NCI-H187 treated with DMSO at 0.1 percent for 48 hours (cell line): ENCODE results near the gene CHST13.
"Not testable (repeated sequence)": the region's sequence is repeated elsewhere in the genome, so short reads cannot be mapped to it uniquely, and the experiment has no call there.

ENCODE experiments used
- DNase-seq: peaks from one replicate; lab custom pipeline; 2025; lab: John Stamatoyannopoulos, UW

The CHST13 gene

DNA sequence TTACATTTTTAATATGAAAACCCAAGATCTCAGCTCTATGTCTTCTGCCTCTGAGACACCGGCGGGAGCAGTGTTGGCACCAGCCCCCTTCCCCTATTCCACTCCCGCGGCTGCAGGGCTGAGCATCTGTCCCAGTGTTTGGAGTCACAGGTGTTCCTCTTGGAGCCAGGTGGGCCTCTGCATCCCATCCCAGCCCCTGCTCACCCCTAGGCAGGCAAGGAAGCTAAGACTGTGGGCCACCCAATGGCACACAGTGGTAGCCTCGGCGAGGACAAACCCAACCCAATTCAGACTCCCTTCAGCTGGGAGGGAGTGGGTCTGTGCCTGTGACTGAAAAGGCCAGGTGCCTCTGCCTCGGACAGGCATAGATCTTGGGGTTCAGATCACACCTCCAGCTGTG lies 3.1 kb downstream of the CHST13 start:
- DNase-seq: no peak

DNA sequence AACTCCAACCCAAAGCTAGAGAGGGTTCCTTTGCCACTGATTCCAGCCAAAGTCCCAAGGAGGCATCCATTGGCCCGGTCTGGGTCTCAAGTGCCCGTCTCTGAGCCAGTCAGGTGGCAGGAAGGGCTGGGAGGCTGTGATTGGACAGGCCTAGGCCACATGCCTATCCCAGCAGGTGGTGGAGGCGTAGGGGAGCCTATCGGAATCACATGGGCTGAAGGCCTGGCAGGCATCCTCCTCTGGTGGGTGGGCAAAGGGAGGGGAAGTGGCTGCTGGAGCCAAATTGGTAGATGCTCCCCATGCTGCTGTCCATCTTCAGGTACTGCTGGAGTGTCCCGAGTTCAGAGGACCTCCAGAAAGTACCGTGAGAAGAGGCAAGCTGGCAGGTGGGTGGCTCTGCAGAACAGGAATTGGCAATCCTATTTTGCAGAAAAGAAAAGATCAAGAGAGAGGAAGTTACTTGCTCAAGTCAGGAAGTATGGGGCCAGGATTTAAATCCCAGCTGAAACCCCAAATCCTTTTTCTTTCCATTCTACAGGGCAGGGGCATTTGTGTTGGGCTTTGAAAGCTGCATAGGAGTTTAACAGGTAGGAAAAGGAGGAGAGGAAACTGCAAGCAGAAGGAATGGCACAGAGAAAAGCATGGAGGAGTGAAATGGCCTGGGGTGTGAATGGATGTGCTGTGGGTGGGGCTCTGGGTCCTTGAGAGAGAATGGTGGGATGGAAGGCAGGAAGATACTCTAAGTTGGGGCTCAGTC lies 3.7 kb downstream of the CHST13 start:
- DNase-seq: no peak

GRCh38 chr3:126528419-126528799 lies 4.5 kb downstream of the CHST13 start:
- DNase-seq: no peak

DNA sequence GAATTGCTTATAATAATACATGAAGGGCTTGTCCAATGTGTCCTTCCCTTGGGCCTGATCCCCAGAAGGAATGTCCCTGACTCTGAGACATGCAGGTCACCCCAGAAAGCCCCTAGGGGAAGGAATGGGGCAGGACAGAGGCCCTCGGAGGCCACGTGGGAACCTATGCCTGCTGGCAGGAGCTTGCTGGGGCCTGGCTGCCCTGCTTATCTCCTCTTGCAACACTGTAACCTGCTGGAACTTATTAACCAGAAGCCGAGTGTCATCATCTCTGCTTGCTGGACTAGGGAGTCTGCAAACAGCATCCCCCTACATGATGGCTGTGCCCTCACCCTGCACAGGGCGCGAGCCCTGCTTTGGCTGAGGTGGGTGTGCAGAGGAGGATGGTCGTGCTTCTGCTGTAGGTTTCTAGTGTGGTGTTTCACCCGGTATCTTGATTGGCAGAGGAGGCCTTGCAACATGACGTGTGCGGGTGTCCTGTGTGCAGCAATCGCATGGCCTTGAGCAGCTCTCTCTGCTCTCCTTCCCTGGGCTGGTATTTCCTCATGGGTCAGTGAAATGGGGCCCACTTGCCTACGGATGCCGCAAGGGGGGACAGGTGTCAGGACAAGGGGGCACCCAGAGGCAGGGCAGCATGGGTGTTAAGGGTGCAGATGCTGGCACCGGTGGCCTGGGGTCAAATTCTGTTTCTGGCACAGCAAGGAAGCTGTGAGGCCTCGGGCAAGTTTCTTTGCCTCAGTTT lies 5.0 kb downstream of the CHST13 start:
- DNase-seq: no peak

DNA sequence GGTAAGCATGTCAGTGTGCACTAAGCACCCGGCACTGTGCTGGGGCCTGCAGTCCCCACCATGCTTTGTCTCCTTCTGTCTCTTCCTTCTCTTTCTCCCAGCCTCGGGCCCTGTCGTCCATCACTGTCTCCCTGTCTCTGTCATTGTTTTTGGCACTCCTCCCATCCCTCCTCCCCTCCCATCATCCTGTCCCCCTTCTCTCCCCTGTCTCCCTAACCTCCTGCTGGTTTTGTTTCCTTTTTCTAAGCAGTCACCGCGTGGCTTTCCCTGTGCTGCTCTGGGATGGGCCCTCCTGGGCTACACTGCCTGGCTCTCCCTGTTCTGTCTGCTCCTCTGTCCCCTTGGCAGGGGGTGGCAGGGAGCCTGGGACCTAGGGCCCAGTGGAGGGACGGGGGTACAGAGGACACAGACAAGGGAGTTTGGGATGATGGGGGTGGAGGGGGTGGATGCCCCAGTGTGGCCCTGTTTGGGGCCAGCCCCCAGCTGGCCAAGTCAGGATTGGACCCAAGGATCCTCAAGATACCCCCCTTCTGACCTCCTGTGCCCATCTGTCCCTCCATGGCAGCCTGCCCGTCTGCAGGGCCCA lies 5.7 kb downstream of the CHST13 start:
- DNase-seq: no peak

DNA sequence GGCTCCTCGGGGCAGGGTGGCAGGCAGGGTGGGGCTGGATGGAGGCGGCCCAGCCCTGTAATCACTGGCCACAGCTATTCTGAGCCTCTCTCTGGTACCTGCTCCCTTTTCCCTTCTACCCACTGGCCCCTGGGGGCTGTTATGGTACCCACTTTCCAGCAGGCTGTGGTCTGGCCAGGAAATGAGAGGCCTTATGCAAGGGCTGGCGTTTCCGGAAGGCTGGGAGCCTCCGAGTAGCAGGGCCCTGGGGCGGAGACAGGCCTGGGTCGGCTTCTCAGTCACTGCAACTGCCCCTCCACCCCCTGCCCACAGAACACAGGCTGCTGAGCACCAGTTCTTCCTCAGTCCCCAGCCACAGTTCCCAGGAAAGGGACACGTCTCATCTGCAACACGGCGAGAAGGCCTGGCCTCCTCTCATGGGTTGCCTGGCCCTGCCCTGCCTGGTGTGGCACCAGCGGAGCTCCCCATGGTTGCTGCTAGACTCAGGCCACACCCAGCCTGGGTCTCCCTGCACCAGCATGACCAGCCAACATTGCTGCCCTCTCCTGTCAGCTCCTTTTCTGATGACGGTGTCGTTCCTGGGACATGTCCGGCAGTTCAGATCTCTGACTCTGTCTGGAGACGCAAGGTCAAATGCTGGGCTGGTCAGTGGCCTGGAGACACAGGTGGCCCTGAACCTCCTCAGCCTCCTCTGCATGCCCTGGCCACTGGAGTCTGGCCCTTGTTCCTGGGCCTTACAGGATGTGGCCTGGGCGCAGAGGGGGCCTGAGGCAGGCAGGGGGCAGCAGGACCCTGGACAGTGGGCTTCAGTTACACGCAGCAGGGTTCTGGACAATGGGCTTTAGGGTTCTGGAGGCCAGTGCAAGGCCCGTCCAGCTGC lies 6.5 kb downstream of the CHST13 start:
- DNase-seq: no peak

GRCh38 chr3:126531051-126531330 lies 7.0 kb downstream of the CHST13 start:
- no peak for DNase-seq

GRCh38 chr3:126533506-126533905 lies 9.6 kb downstream of the CHST13 start:
- no peak for DNase-seq

GRCh38 chr3:126534716-126535115 lies 10.8 kb downstream of the CHST13 start:
- DNase-seq: not testable (repeated sequence)

GRCh38 chr3:126535636-126536035 lies 11.7 kb downstream of the CHST13 start:
- no peak for DNase-seq

DNA sequence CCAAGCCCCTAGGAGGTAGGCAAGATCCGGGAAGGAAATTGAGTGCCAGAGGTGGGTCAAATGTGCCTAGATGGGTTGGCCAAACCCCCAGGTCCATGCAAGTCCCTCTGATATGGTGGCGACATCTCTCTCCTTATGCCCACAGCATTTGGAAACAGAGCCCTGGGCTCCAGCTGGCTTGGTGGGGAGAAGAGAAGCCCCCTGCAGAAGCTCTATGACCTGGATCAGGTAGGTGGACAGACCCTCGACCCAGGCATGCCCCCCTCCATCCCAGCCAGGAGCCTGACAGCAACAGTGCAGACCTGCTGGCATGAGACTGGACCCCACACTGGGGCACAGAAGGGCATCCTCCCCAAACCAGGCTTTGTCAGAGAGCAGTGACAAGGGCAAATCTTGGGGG lies 12.2 kb downstream of the CHST13 start:
- no peak for DNase-seq

DNA sequence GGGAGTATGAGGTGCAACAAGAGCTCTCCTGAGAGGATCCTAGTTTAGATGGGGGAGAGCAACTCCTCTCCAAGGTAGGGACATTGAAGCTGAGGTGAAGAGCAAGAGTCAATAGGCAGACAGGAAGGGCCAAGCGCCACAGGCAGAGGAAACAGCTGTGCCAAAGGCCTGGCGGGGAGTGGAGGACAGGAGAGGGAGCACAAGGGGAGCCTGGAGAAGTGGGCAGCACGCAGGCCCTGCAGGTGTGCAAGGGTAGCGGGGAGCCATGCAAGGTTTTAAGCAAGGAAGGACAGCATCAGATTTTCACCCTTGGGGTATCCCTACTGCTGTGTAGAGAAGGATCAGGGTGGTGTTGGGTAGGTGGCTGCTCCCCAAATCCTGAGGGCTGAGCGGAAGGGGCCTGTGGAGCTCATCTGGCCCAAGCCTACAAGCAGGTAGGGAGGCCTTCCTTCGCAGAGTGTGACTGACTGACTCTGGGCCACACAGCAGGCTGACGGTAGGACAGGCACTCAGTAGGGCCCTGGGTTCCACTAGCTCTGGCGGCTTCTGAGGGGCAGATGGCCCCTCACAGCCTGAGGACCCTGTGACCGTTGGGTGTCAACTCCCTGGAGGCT lies 13.3 kb downstream of the CHST13 start:
- no peak for DNase-seq

DNA sequence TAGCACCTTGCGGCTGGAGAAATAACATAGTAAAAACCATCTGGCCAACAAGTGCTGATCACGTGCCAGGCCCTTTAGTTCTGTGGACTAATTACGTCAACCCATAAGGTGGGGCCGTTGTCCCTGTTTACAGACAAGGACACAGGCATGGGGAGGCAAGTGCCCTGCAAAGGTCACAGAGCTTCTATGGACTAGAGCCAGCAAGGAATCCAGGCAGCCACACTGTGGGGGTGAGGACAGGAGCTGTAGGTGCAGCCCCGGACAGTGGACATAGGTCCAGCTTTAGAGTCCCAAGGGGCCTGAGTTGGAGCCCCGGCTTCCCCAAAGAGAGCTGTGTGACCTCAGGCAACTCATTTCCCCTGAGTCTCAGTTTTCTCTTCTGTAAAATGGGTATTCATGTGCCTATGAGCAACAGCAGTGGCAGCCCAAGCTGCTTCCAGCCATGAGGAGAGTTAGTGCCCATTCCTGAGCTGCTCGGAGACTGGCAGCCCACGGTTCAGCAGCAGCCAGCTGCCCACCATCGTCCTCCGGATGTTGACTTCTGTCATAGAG lies 13.9 kb downstream of the CHST13 start:
- no peak for DNase-seq

- DNase-seq: no peak
Measured at GRCh38 chr3:126538316-126538715, 14.4 kb downstream of the CHST13 start.

DNA sequence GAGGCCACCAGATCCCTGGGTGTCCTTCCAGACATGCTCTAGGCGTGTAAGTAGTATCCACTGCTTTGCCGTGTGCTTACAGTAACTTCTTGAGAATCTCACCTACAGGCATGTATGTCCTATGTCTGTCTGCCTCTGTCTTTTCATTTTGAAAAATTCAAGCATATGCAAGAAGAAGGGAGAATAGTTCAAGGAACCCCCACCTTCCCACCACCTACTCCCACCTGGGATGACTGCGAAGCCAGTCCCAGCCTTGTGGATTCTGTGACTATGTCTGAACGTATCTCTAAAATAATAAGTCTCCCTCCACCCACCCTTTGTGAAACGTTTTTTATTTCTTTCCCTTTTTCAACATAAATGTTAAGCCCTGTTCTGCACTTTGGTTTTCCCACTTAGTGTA lies 15.0 kb downstream of the CHST13 start:
- no peak for DNase-seq

GRCh38 chr3:126539558-126540250 lies 15.7 kb downstream of the CHST13 start:
- no peak for DNase-seq

GRCh38 chr3:126540342-126540849 lies 16.4 kb downstream of the CHST13 start:
- no peak for DNase-seq

GRCh38 chr3:126540951-126541627 lies 17.1 kb downstream of the CHST13 start:
- DNase-seq: no peak

- no peak for DNase-seq
Measured at GRCh38 chr3:126541628-126542339, 17.8 kb downstream of the CHST13 start.
